CD14-positive monocyte (primary cell): ENCODE data around the gene IRF6. TPM values are rescaled to one million over a fixed set of nuclear protein-coding genes. Genes with fewer than 3 reads are reported as not detected.
A peak's percentile ranks its signal among the peaks of the same experiment; 100 is the strongest.

Experiments used
- DNase-seq, 3 donors: peaks; one replicate each; pipeline ENCODE4 v3.0.0-alpha.2; 2011 to 2022
- H2AFZ ChIP-seq: 2 replicates; pipeline ENCODE4 v1.6.0; 2012; ENCODE audit warnings: mild to moderate bottlenecking, low read depth, low read length, inconsistent platforms; ENCODE audit not compliant: insufficient read depth, poor library complexity, severe bottlenecking
- H3K27ac ChIP-seq, 2 donors: 1 replicate in 1 of 2; 2 replicates in 1 of 2; pipeline ENCODE4 v1.5.1; 2012 to 2013; ENCODE audit warnings: low read length in 2 of 2, control low read depth in 1 of 2, inconsistent platforms in 1 of 2, low read depth in 1 of 2, mild to moderate bottlenecking in 1 of 2
- H3K27me3 ChIP-seq, 2 donors: one replicate each; pipeline versions ENCODE4 v1.6.0 to v1.6.1; 2011 to 2013; ENCODE audit warnings: low read length in 2 of 2; ENCODE audit not compliant: control insufficient read depth in 2 of 2, insufficient read depth in 2 of 2
- H3K36me3 ChIP-seq, 2 donors: replicated peaks in 1 of 2; 1 replicate in 1 of 2; 2 replicates in 1 of 2; pipeline versions ENCODE4 v1.5.1 to v1.6.1; 2012 to 2013; ENCODE audit warnings: low read length in 2 of 2, control low read depth in 1 of 2, inconsistent platforms in 1 of 2, mild to moderate bottlenecking in 1 of 2; ENCODE audit not compliant: insufficient read depth in 2 of 2, control insufficient read depth in 1 of 2
- H3K4me1 ChIP-seq, 2 donors: 1 replicate in 1 of 2; 2 replicates in 1 of 2; pipeline versions ENCODE4 v1.5.1 to v1.6.1; 2012 to 2013; ENCODE audit warnings: low read length in 2 of 2, control low read depth in 1 of 2, inconsistent platforms in 1 of 2, mild to moderate bottlenecking in 1 of 2, moderate library complexity in 1 of 2; ENCODE audit not compliant: insufficient read depth in 2 of 2, control insufficient read depth in 1 of 2
- H3K4me2 ChIP-seq: replicated peaks from 2 replicates; pipeline ENCODE3; 2012; ENCODE audit warnings: low read length, moderate library complexity, mild to moderate bottlenecking; ENCODE audit not compliant: poor library complexity, severe bottlenecking; ENCODE audit errors: extremely low read depth
- H3K4me3 ChIP-seq, 3 experiments: fragments of 200-600 bp in 1 of 3; sonication (generic) in 1 of 3; replicated peaks in 1 of 3; 1 replicate in 2 of 3; 2 replicates in 1 of 3; pipeline ENCODE4 v1.5.1; 2011 to 2013; ENCODE audit warnings: low read length in 3 of 3, mild to moderate bottlenecking in 3 of 3, control low read depth in 2 of 3, low read depth in 2 of 3, inconsistent platforms in 1 of 3, moderate library complexity in 1 of 3
- H3K79me2 ChIP-seq: 2 replicates; pipeline ENCODE4 v1.6.0; 2012; ENCODE audit warnings: mild to moderate bottlenecking, control low read depth, inconsistent platforms, low read length, moderate library complexity; ENCODE audit not compliant: insufficient read depth
- H3K9ac ChIP-seq: 2 replicates; pipeline ENCODE4 v1.6.0; 2017; ENCODE audit warnings: low read length, mild to moderate bottlenecking; ENCODE audit not compliant: insufficient read depth, poor library complexity, severe bottlenecking
- H3K9me3 ChIP-seq, 2 donors: replicated peaks in 1 of 2; 1 replicate in 1 of 2; 2 replicates in 1 of 2; pipeline versions ENCODE4 v1.5.1 to v1.6.1; 2012 to 2013; ENCODE audit warnings: low read length in 2 of 2, control low read depth in 1 of 2; ENCODE audit not compliant: control insufficient read depth in 1 of 2, insufficient read depth in 1 of 2
- H4K20me1 ChIP-seq: 2 replicates; pipeline ENCODE4 v1.6.0; 2012; ENCODE audit warnings: mild to moderate bottlenecking, low read length, control low read depth, moderate library complexity; ENCODE audit not compliant: insufficient read depth
- H3K27ac Mint-ChIP-seq, 7 donors: one replicate each; pipeline ENCODE4 v1.8.0; 2020; ENCODE audit warnings: mild to moderate bottlenecking in 7 of 7, mixed read lengths in 7 of 7, moderate library complexity in 6 of 7, inconsistent platforms in 2 of 7
- H3K27me3 Mint-ChIP-seq, 3 donors: one replicate each; pipeline ENCODE4 v1.8.0; 2021 to 2022; ENCODE audit warnings: low read depth in 3 of 3, mild to moderate bottlenecking in 3 of 3, mixed read lengths in 3 of 3, moderate library complexity in 3 of 3, inconsistent platforms in 1 of 3
- H3K36me3 Mint-ChIP-seq, 2 donors: one replicate each; pipeline ENCODE4 v1.8.0; 2020; ENCODE audit warnings: mixed read lengths in 2 of 2, inconsistent platforms in 1 of 2, mild to moderate bottlenecking in 1 of 2
- H3K4me1 Mint-ChIP-seq: one replicate; pipeline ENCODE4 v1.8.0; 2020; ENCODE audit warnings: mild to moderate bottlenecking, mixed read lengths
- H3K4me3 Mint-ChIP-seq, 2 donors: one replicate each; pipeline ENCODE4 v1.8.0; 2020; ENCODE audit warnings: mild to moderate bottlenecking in 2 of 2, mixed read lengths in 2 of 2, moderate library complexity in 1 of 2
- H3K9me3 Mint-ChIP-seq, 7 donors: one replicate each; pipeline ENCODE4 v1.8.0; 2020 to 2022; ENCODE audit warnings: mixed read lengths in 7 of 7, mild to moderate bottlenecking in 6 of 7, moderate library complexity in 6 of 7, inconsistent platforms in 2 of 7
- CTCF ChIP-seq: fragments of 200-600 bp; IDR thresholded peaks from one replicate; pipeline ENCODE4 v1.8.0; 2022; ENCODE audit warnings: antibody characterized with exemption, mild to moderate bottlenecking
- WGBS: methylation state at CpG from one replicate; pipeline ENCODE4 v1.1.5; 2013; ENCODE audit warnings: missing lambda C conversion rate; ENCODE audit not compliant: insufficient coverage; 5-methylcytosine and 5-hydroxymethylcytosine counted together
- intact Hi-C, 2 donors: fragments of 100-400 bp; cut with micrococcal nuclease; formaldehyde crosslinking; loops; one replicate each; pipeline versions ENCODE4 v1.15.0 to v1.15.1; 2023
- polyA plus RNA-seq, 3 donors: library from polyadenylated mRNA; depleted of rRNA in 1 of 3; unstranded in 2 of 3; stranded (reverse) in 1 of 3; fragments of 300-500 nt in 2 of 3; fragments of >200 nt in 1 of 3; fragmentation: Illumina TruSeq in 2 of 3; gene quantifications; 1 replicate in 2 of 3; 2 replicates in 1 of 3; pipeline ENCODE4 v1.2.3, GENCODE V29; 2012 to 2021

Gene IRF6
- polyA plus RNA-seq, 3 donors, result 0.21 to 0.62 (median 0.35) TPM

- Mint-ChIP-seq H3K36me3 (peaks cover 21 to 58% of the 10 kb centered on the region in 2 donors), H3K9me3 (peaks cover 0 to 3% (median 0%) of the 10 kb centered on the region in 7 donors), H3K4me1 (peaks cover 51% of the 10 kb centered on the region), H3K27ac (no peak overlapping the region), H3K27me3 (no peaks in the 10 kb centered on the region), H3K4me3 (no peak overlapping the region)
- Histone ChIP-seq H4K20me1 (peaks cover 42% of the 10 kb centered on the region), H3K79me2 (peaks cover 58% of the 10 kb centered on the region), H3K4me2 (peak overlapping the region; percentile 93), H3K4me3 (peak overlapping the region; percentile 48 to 82 (median 55)), H3K27ac (peak overlapping the region; percentile 93 to 96), H3K36me3 (peaks cover 29 to 61% of the 10 kb centered on the region in 2 donors), H3K9ac (peak overlapping the region; percentile 58), H2AFZ (peak overlapping the region; percentile 28), H3K27me3 (no peaks in the 10 kb centered on the region), H3K4me1 (peaks cover 70 to 91% of the 10 kb centered on the region in 2 donors), H3K9me3 (no peaks in the 10 kb centered on the region)
- intact Hi-C loops, result loop anchor here (2.0 to 5.0 kb wide), 2 partner anchors 17 to 97 kb away; no protein-coding TSS in a partner anchor
- WGBS, result 0% methylated on average over 4 of the region's 13 CpGs
- DNase-seq, result peak; percentile 77 to 90 (median 85)
- no peak for TF ChIP-seq CTCF
Observed at GRCh38 chr1:209769171-209769904, 36.6 kb downstream of the IRF6 start.

GRCh38 chr1:209768354-209768774 is 37.6 kb downstream of the IRF6 start:
- H3K36me3 Mint-ChIP-seq, result peaks cover 26 to 58% of the 10 kb centered on the region in 2 donors
- peak overlapping the region; percentile 58 for H3K9ac ChIP-seq
- peaks cover 0 to 3% (median 0%) of the 10 kb centered on the region in 7 donors for H3K9me3 Mint-ChIP-seq
- peak; percentile 52 to 67 (median 63) for DNase-seq
- H4K20me1 ChIP-seq, result peaks cover 32% of the 10 kb centered on the region
- no peaks in the 10 kb centered on the region for H3K9me3 ChIP-seq
- H3K4me2 ChIP-seq, result peak overlapping the region; percentile 93
- H3K79me2 ChIP-seq, result peaks cover 67% of the 10 kb centered on the region
- no peaks in the 10 kb centered on the region for H3K27me3 ChIP-seq
- intact Hi-C loops, result loop anchor here (2.0 to 5.0 kb wide), 2 partner anchors 16 to 96 kb away; no protein-coding TSS in a partner anchor
- peaks cover 34 to 61% of the 10 kb centered on the region in 2 donors for H3K36me3 ChIP-seq
- peaks cover 48% of the 10 kb centered on the region for H3K4me1 Mint-ChIP-seq
- H3K27ac Mint-ChIP-seq, result no peak overlapping the region
- H3K4me3 ChIP-seq, result peak overlapping the region; percentile 48 to 82 (median 55)
- WGBS, result 2% methylated on average over 7 of the region's 9 CpGs
- no peak for TF ChIP-seq CTCF
- H3K4me1 ChIP-seq, result peaks cover 66 to 91% of the 10 kb centered on the region in 2 donors
- H3K27ac ChIP-seq, result peak overlapping the region; percentile 93 to 96
- no peak overlapping the region for H3K4me3 Mint-ChIP-seq
- no peaks in the 10 kb centered on the region for H3K27me3 Mint-ChIP-seq
- peak overlapping the region; percentile 6 for H2AFZ ChIP-seq
